ENCODE measurements around the gene SLIT3. TPM values are rescaled to one million over a fixed set of nuclear protein-coding genes. Genes with fewer than 3 reads are reported as not detected.

Gene SLIT3
- total RNA-seq, 1 experiment from 2014 or later: 0.92 TPM

DNA sequence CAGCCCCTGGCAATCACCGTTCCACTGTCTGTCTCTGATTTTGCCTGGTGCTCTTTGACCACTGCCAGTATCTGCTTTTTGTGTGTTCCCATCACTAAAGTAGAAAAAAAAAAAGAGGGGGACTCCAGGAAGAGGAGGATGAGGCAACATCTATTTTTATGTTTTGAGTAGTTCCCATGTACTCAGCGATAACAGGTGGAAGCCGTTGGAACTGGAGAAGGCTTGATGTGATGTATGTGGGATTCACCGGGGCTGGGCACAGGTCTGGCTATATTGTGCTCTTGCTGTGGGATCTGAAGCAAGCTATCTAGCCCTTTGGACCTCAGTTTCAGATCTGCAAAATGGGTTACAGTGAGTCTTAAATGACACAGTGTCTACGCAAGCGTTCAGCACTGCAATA, 104.9 kb downstream of the SLIT3 start:
- Histone ChIP-seq H2BK5ac (ENCODE audit: insufficient read length, low read length) (no peak overlapping the region), H3K4ac (ENCODE audit: low read depth, low read length) (no peak overlapping the region), H3K79me2 (ENCODE audit: insufficient read depth, low read length) (no peaks in the 10 kb centered on the region), H2BK12ac (ENCODE audit: insufficient read length, low read depth, low read length) (no peak overlapping the region), H3K23ac (ENCODE audit: insufficient read length, low read depth, low read length) (no peak overlapping the region), H3K9ac (ENCODE audit: extremely low read depth, insufficient read length, low read length) (no peak overlapping the region), H3K4me2 (ENCODE audit: insufficient read depth, insufficient read length, low read length) (no peak overlapping the region), H3K4me1 (ENCODE audit: insufficient read depth, low read length) (no peaks in the 10 kb centered on the region), H2BK15ac (ENCODE audit: low read depth, low read length) (no peak overlapping the region), H3K23me2 (ENCODE audit: insufficient read length, low read depth, low read length, poor library complexity, severe bottlenecking) (no peaks in the 10 kb centered on the region), H2BK20ac (ENCODE audit: low read depth, low read length, poor library complexity, severe bottlenecking) (no peak overlapping the region), H4K8ac (replicated peaks; ENCODE audit: insufficient read length, low read depth, low read length) (no peak overlapping the region), H2AFZ (ENCODE audit: low read length) (no peak overlapping the region), H3K14ac (ENCODE audit: insufficient read depth, low read length) (no peak overlapping the region), H3K79me1 (ENCODE audit: insufficient read depth, low read depth, low read length, poor library complexity, severe bottlenecking) (no peaks in the 10 kb centered on the region), H4K5ac (ENCODE audit: insufficient read length, low read depth, low read length) (no peak overlapping the region), H3K9me3 (ENCODE audit: control insufficient read depth, low read depth, low read length) (no peaks in the 10 kb centered on the region), H3T11ph (ENCODE audit: low read length) (no peak overlapping the region), H3K18ac (ENCODE audit: insufficient read length, low read depth, low read length) (no peak overlapping the region), H2BK120ac (ENCODE audit: low read depth, low read length, poor library complexity, severe bottlenecking) (no peak overlapping the region), H3K27me3 (ENCODE audit: insufficient read depth, low read length) (no peaks in the 10 kb centered on the region), H4K91ac (ENCODE audit: insufficient read length, low read depth, low read length) (no peak overlapping the region), H2AK5ac (ENCODE audit: insufficient read length, low read length) (no peak overlapping the region), H4K20me1 (ENCODE audit: control insufficient read depth, insufficient read depth, insufficient read length) (no peaks in the 10 kb centered on the region), H3K56ac (ENCODE audit: insufficient read length, low read depth, low read length) (no peak overlapping the region), H3K27ac (ENCODE audit: insufficient read length, low read depth, low read length) (no peak overlapping the region)
- Mint-ChIP-seq H3K36me3 (ENCODE audit: insufficient read depth in 1 of 3, low read depth in 3 of 3) (no peaks in the 10 kb centered on the region), H3K4me1 (peaks cover 0 to 6% of the 10 kb centered on the region in 2 experiments; a peak in 3 of 4 replicates), H3K9me3 (no peaks in the 10 kb centered on the region), H3K27me3 (ENCODE audit: low read depth) (peaks cover 17% of the 10 kb centered on the region), H3K27ac (no peak overlapping the region), H3K4me3 (no peak overlapping the region)
- no peak for DNase-seq
- no CpG with 5 or more reads among the region's 6 CpGs for WGBS (ENCODE audit: extremely low coverage, insufficient read length, low lambda C conversion rate)
- TF ChIP-seq, protein P1, sequence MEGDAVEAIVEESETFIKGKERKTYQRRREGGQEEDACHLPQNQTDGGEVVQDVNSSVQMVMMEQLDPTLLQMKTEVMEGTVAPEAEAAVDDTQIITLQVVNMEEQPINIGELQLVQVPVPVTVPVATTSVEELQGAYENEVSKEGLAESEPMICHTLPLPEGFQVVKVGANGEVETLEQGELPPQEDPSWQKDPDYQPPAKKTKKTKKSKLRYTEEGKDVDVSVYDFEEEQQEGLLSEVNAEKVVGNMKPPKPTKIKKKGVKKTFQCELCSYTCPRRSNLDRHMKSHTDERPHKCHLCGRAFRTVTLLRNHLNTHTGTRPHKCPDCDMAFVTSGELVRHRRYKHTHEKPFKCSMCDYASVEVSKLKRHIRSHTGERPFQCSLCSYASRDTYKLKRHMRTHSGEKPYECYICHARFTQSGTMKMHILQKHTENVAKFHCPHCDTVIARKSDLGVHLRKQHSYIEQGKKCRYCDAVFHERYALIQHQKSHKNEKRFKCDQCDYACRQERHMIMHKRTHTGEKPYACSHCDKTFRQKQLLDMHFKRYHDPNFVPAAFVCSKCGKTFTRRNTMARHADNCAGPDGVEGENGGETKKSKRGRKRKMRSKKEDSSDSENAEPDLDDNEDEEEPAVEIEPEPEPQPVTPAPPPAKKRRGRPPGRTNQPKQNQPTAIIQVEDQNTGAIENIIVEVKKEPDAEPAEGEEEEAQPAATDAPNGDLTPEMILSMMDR (conservative IDR thresholded peaks at IDR 0.05): no peak
